8988T (cell line): Measurements from ENCODE around the gene EFNA5.

Source experiments
- DNase-seq: peaks from one replicate; pipeline ENCODE4 v3.0.0; 2011

The EFNA5 gene

DNA sequence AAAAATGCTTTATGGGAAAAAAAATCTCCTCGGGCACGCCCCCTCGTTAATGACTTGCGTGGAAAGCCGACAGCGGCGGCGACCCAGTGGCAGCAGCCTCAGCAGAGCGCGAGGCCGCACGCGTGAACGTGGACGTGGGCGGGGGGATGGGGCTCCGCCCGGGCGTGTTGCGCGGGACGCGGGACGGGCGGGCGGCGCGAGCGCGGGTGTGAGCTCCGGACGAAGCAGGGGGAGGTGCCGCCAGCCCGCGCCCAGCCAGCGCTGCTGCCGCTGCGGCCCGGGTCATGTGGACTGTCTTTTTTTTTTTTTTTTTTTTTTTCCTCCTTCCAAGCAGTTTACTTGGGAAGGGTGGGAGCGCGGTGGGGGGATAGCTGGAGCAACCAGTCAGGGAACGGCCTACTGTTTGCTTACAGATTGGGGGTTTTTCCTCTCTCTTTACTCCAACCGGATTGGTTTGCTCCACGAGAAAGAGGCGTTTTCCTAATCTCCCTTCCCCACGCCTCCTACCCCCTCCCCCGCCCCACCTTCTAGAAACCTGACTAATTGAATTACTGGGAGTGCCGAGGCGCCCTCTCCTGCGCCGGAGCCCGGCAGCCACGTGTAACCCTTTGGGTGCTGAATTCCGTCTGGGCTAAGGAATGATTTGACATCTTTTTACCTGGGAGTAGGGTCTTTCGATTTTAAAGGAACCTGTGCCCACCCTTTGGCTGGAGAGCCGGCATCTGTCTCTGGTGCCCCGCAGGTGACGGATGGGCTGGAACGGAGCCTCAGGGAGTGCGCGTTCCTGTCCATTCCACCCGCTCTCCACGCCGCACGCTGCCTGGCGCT is 1.7 kb upstream of the EFNA5 start:
- peak; percentile 79 for DNase-seq

GRCh38 chr5:107671742-107672210 is 1.0 kb upstream of the EFNA5 start:
- peak; percentile 63 for DNase-seq

- DNase-seq: peak; percentile 61
Measured at GRCh38 chr5:107670087-107670931, 428 bp downstream of the EFNA5 start.

DNA sequence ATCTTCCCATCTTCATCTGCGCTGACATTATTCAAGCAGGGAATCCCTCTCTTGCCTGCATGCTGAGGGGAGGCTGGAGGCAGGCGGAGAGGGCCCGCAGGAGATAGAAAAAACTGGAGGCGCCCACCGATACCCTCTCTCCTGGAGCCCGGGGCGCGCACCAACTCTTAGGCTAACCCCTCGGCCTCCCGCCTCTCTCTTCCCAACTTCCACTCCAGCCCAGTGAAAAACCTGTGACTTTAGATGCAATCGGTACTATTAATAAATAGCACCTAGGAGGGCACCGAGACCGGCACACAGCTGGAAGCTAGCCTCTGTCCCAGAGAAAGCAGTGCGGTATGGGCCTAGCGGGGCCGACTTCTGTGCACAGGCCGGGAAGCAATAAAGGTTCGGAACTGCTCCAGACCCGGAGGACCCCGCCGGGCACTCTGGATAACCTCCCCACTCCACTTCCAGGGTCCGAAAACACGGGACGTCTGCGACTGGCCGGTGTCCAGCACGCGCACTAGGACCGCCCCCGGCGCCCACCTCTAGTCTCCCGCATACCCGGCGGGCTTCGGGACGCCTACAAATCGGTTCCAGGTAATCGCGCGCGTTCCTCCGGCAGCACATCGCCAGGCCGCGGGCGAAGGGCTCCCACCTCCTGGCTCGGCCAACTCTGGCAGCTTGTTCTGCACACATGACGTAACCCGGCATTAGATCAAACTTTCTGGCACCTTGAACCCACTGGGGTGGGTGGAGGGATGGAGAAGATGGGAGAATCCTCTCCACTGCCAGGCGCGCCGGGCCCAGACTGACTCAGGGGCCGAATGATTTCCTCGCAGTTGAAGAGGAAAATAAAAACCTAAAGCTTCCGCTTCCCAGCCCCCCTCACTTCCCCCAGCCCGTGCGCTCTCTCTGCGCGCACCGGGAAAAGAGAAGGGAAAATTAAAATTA is 1.4 kb downstream of the EFNA5 start:
- peak; percentile 52 for DNase-seq

DNA sequence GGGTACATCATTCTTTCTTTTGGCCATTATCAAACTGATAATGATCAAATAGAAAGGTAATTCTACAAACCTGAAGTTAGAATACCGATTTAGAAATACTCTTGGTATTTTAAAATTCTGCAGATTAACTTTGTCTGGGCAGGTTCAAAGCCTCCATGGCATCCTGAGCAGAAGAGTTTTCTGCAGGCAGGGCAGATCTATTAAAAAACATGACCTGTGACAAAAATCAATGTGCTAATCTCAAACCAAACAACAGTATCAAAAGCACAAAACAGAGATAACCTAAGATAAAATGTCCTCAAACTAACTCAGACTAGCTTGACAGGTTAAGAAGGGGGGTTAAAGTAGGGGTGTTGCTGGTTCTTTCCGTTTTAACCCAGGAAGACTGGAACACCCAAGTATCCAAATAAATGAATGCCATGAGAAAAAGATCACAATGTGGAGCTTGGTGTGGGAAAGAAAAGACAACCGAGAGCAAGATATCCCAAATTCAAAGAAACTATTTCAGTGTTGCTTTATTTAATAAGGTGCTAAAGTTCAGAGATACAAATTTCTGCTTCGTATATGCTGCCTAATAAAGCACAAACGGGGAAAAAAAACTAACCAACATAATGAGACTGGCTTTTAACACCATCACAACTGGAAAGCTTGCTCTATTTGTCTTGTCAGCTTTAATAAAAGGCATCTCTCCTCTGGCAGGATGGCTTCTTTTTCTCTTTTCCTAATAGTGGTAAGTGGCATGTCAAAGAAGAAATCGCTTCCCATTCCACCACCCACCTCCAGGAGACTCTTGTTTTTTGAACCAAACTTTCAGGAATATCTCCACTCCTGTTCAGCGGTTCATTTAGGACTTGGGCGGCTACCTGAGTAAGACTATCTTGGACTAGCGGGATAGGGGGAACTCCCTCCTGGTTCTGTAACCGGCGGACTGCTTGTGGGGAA is 2.3 kb downstream of the EFNA5 start:
- peak; percentile 19 for DNase-seq

- no peak for DNase-seq
Measured at GRCh38 chr5:107666051-107666655, 4.6 kb downstream of the EFNA5 start.

- DNase-seq: no peak
Measured at GRCh38 chr5:107665036-107665570, 5.6 kb downstream of the EFNA5 start.

- no peak for DNase-seq
Measured at GRCh38 chr5:107663697-107664096, 7.0 kb downstream of the EFNA5 start.

DNA sequence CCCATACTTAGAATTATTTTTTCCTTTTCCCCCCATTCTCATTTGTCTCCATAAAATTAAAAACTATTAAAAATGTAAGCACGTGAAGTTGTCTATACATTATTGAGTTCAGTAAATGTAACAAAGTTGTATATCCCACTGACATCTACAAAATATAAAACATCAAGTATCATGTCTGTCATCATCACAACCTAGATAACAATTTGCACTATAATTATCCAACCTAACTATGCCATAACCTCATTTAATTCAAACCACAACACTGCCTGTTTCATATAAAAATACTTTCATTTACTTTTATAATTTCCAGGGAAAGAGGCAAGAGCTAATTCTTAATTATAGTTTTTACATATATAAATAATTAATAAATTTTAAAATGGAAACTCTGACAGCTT is 9.1 kb downstream of the EFNA5 start:
- no peak for DNase-seq

GRCh38 chr5:107661038-107661649 is 9.6 kb downstream of the EFNA5 start:
- DNase-seq: no peak

DNA sequence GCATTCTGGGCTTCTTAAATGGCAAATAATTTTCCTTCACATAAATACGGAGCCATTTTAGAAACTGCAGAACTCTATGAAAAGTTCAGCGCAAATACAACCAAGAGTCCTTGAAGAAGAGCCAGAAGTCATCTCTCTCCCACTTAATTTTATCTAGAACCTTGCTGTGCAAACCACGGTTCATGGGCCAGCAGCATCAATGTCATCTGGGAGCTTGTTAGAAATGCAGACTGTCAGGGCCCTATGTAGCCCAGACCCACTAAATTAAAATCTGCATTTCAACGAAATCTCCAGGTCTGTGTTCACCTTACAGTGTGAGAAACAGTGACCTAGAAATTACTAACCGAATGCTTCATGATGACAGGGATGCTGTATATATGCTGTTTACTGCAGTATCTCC is 12.2 kb downstream of the EFNA5 start:
- DNase-seq: no peak

DNA sequence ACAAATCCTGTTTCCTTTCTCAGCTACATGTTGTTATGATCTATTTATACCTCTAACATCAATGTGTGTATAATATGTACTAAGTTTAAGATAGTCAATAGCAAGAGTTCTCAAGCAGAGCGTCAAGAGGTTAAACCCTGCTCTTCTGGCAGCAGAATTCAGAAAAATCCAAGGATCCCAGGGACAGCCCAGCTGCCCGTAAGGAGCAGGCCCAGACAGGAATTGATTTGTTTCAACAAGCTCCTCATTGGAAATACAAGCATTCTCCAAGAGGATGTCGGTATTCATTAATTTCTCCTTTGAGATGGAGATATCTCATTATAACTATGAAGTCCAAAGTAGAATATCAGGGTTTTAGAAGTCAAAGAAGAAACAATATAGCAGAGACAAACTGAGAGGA is 14.9 kb downstream of the EFNA5 start:
- no peak for DNase-seq

GRCh38 chr5:107654827-107655226 is 15.9 kb downstream of the EFNA5 start:
- no peak for DNase-seq

DNA sequence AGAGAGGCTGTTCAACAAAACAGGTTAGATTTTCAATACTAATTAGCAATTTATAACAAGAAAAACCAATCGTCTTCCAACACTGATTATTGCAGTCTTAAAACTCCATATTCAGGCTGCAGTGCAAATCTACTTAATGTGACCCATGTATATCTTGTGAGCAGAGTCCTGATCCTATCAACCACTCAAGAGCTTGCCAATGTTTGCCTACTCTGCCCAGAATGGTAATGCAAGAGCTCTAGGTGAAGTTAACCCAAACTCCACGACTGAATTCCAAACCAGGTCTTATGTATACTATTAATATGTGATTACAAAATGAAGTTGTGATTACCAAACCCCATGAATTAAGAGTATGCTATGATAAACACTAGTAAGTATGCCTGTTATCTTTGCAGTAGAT is 17.1 kb downstream of the EFNA5 start:
- no peak for DNase-seq

DNA sequence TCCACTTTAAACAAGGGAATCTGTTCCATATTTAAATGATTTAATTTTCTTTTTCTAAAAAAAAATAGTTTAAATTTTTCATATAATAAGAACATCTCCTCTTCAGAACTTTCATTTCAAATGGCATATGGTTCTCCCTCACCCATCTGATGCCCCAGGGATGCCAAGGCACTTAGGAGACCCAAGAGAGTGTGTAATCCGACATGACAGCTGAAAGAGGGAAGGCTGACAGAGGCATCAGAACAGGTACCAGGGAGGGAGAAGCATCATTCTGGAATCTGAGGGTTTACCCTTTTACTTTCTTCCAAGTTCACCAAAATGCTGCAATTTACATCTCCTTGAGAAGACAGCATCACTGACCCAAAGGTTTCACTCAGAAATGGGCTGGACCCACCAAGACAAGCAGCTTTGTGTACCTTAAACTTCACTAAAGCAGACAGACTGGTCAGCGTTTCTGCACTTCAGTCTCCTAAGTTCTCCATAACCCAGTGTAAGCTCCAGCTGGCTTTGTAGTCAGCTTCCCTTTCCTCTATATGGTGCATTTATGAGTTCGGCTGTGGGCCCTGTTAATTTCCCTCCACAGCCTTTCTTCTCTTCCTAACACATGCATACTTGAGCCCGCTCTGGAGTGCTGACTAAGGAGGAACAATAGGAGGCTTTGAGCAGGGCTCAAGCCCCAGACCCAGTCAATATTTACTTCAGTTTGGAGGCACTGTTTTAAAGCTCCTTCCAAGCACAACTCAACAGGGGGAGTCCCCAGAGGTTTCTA is 17.7 kb downstream of the EFNA5 start:
- no peak for DNase-seq

- no peak for DNase-seq
Measured at GRCh38 chr5:107652408-107652807, 18.3 kb downstream of the EFNA5 start.

DNA sequence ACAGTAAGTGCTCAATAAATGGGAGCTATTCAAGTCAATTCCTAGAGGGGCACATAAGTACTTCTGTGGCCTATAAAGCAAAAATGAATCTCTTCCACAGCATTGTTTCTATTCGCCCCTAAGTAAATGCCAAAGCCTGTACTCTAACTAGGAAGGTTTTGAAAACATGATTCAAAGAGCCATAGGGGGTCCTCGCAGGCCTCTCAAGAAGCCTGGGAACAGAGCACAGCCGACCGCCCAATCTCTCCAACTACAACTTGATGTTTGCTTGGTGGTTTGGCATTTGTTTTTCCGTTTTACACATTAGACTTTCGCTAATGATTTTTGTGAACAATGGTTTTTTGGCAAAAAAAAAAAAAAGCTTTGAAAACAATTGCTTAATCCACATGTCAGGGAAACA is 19.4 kb downstream of the EFNA5 start:
- DNase-seq: no peak

GRCh38 chr5:107646418-107646817 is 24.3 kb downstream of the EFNA5 start:
- DNase-seq: no peak

DNA sequence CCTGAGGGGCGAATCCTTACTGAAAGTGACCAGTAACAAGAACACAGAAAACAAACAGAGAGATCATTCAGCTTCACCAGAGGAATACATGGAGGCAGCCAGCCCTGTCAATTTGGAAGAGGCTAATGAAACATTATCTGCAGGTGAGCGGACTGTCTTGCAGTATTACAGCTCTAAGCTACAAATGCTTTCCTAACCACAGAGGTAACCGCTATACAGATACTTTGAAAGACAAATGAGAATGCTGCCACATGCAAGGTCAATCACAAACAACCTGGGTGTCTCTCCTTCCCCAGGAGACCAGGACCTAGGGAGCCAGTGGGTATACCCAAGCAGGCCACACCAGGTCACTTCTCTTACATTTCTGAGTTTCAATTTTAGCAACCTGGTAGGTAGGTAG is 30.2 kb downstream of the EFNA5 start:
- no peak for DNase-seq

DNA sequence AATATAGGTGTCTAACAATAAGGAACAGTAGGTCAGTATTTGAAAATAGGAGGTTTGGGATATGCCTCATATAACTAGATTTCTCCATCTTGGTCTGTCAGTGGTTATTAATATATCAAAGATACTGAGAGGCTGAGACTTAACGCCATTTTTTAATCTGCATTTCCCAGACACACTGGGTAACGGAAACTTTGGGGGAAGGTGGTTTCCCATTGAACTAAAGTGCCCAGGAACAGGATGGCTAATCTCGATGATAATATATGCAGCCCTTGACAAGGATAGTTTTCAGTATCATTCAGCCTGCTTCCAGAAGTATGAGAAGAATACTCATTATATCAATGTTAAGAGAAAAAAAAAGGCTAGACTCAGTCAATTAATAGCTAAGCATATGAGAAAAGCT is 30.7 kb downstream of the EFNA5 start:
- DNase-seq: no peak
